Endothelial cell of umbilical vein (primary cell): ENCODE data around the gene RDH5.

Experiments used
- CTCF ChIP-seq, 2 donors: IDR thresholded peaks; 1 replicate in 1 of 2; 2 replicates in 1 of 2; pipeline ENCODE4 v1.5.1; 2011; ENCODE audit warnings: low read length in 2 of 2, mild to moderate bottlenecking in 2 of 2, moderate library complexity in 2 of 2, control low read depth in 1 of 2, inconsistent platforms in 1 of 2, low read depth in 1 of 2; ENCODE audit not compliant: insufficient read depth in 1 of 2; ENCODE audit errors: extremely low read depth in 1 of 2
- EZH2 ChIP-seq: IDR thresholded peaks from 2 replicates; pipeline ENCODE4 v1.6.1; 2012; ENCODE audit warnings: borderline replicate concordance, low read depth, mild to moderate bottlenecking, moderate library complexity, low read length, inconsistent platforms; ENCODE audit not compliant: severe bottlenecking
- FOS ChIP-seq: IDR thresholded peaks from 2 replicates; pipeline ENCODE4 v1.6.1; 2011; ENCODE audit warnings: mild to moderate bottlenecking, low read length, moderate library complexity, borderline replicate concordance; ENCODE audit not compliant: insufficient read depth
- GATA2 ChIP-seq: IDR thresholded peaks from 2 replicates; pipeline ENCODE4 v1.7.0; 2011; ENCODE audit warnings: low read depth, mild to moderate bottlenecking, moderate library complexity, mixed read lengths, low read length; ENCODE audit not compliant: insufficient read length, insufficient read depth
- JUN ChIP-seq: IDR thresholded peaks from 2 replicates; pipeline ENCODE4 v1.6.1; 2011; ENCODE audit warnings: borderline replicate concordance, low read depth; ENCODE audit not compliant: insufficient read length, insufficient read depth
- MAX ChIP-seq: IDR thresholded peaks from 2 replicates; pipeline ENCODE4 v1.6.1; 2011; ENCODE audit not compliant: insufficient read depth, insufficient read length
- MYC ChIP-seq: IDR thresholded peaks from one replicate; pipeline ENCODE4 v1.6.1; 2011; ENCODE audit warnings: mild to moderate bottlenecking, low read depth, low read length
- POLR2A ChIP-seq: IDR thresholded peaks from 2 replicates; pipeline ENCODE4 v1.6.1; 2012; ENCODE audit warnings: low read depth, mild to moderate bottlenecking, control low read depth, low read length
- POLR2AphosphoS5 ChIP-seq: IDR thresholded peaks from 2 replicates; pipeline ENCODE4 v1.6.1; 2012; ENCODE audit warnings: low read depth, mild to moderate bottlenecking, control low read depth, low read length, moderate library complexity; ENCODE audit not compliant: insufficient read depth

- TF ChIP-seq CTCF (IDR thresholded peaks at IDR 0.05; ENCODE audit: extremely low read depth in 1 of 2, insufficient read depth in 1 of 2, low read depth in 1 of 2, low read length in 2 of 2) (no peak), POLR2AphosphoS5 (no peak), POLR2A (no peak), MAX (no peak), EZH2 (no peak), FOS (no peak), JUN (no peak), GATA2 (no peak), MYC (no peak)
Measured at GRCh38 chr12:55702861-55703260, 17.3 kb upstream of the RDH5 start.
